Stomach (tissue), 4 donors: ENCODE data around the gene NOL4.

Source experiments
- EP300 ChIP-seq: sonication (generic); formaldehyde crosslinking; IDR thresholded peaks from one replicate; pipeline ENCODE4 v1.6.1; 2017; ENCODE audit warnings: antibody characterized with exemption
- TF ChIP-seq, protein P1 (sequence below), 7 experiments: fragments of 450-650 bp in 4 of 7; fragments of 200-600 bp in 3 of 7; sonication (generic) in 3 of 7; IDR thresholded peaks; one replicate each; pipeline ENCODE4 v1.5.1; 2016 to 2019; ENCODE audit warnings: antibody characterized with exemption in 7 of 7, control low read depth in 2 of 7, mild to moderate bottlenecking in 1 of 7

DNA sequence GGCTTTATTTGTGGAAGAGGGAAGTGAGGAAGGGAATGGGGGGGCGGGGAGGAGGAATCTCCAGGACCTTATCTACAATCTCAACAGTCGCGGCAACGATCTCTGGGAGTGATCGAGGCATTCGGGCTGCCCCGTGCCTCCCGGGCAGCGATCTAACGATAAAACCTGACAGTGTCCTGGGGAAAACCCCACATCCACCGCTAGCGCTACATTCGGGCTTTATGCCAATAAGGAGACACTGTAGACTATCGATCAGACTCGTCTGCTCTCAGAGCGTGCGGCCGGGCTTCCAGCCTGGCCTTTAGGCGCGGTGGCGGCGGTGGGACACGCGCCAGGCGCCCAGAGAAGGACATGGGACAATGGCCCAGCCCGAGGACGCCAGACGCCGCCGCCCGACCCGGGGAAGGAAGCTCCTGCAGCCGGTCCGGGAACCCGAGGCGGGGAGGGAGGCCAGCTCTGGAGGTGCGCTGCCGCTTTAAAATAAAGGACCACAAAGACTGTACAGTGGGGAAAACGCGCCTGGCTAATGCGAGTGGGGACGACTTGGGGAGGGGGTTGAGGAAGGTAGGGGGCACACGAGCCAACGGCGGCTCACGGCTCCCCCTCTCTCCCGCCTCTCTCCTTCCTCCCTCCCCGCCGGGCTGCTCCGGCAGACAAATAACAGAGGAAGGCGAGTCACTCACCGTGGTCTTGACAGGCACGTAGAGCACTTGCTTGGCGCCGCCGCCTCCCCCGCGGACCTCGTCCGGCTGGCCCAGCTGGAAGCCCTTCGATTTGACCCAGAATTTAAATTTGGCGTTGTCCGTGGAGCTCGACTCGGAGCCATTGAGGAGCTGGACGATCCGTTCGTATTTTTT, 2.2 kb downstream of the NOL4 start:
- TF ChIP-seq, protein P1, sequence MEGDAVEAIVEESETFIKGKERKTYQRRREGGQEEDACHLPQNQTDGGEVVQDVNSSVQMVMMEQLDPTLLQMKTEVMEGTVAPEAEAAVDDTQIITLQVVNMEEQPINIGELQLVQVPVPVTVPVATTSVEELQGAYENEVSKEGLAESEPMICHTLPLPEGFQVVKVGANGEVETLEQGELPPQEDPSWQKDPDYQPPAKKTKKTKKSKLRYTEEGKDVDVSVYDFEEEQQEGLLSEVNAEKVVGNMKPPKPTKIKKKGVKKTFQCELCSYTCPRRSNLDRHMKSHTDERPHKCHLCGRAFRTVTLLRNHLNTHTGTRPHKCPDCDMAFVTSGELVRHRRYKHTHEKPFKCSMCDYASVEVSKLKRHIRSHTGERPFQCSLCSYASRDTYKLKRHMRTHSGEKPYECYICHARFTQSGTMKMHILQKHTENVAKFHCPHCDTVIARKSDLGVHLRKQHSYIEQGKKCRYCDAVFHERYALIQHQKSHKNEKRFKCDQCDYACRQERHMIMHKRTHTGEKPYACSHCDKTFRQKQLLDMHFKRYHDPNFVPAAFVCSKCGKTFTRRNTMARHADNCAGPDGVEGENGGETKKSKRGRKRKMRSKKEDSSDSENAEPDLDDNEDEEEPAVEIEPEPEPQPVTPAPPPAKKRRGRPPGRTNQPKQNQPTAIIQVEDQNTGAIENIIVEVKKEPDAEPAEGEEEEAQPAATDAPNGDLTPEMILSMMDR (IDR thresholded peaks at IDR 0.05), result no peak
- no peak for TF ChIP-seq EP300
